Measurements from ENCODE around the gene PCDH1. TPM values are rescaled to one million over a fixed set of nuclear protein-coding genes. Genes with fewer than 3 reads are reported as not detected.

PCDH1 gene
- total RNA-seq, 4 donors from 2014 or later, result 92.5 to 217 (median 164) TPM

GRCh38 chr5:141810702-141811101 lies 67.5 kb downstream of the PCDH1 start:
- H3K27ac ChIP-seq, result no peak overlapping the region
- no peak for DNase-seq
- in situ Hi-C loops (cut with MboI; ENCODE audit: low pct_ligation_motif_present in 1 of 4, low pct_unique_long_range_greater_than_20kb in 1 of 4, low sequenced_read_pairs in 3 of 4), result no loop called here
- no peaks in the 10 kb centered on the region for H3K9me3 ChIP-seq
- TF ChIP-seq CTCF (IDR thresholded peaks at IDR 0.05), result no peak
- no peak for TF ChIP-seq POLR2AphosphoS5 (IDR thresholded peaks at IDR 0.05)
- WGBS, 2 donors (ENCODE audit: low coverage in 1 of 2), result 60 to 83% methylated on average over 1 to 3 of the region's 3 CpGs
- H3K36me3 ChIP-seq, result no peaks in the 10 kb centered on the region
- intact Hi-C loops (cut with DNase I; ENCODE audit: low total_unique reads), result loop anchor here (5.0 kb wide), 1 partner anchor 67 kb away; the partner anchor contains the start of gene PCDH1
- H3K4me1 ChIP-seq, result peaks cover 0 to 5% (median 0%) of the 10 kb centered on the region in 4 donors
- no peak overlapping the region for H3K4me3 ChIP-seq
- H3K27me3 ChIP-seq, result peaks cover 24% of the 10 kb centered on the region

- intact Hi-C loops (cut with DNase I; ENCODE audit: low total_unique reads), result loop anchor here (5.0 kb wide), 1 partner anchor 68 kb away; the partner anchor contains the start of gene PCDH1
- H3K36me3 ChIP-seq, result no peaks in the 10 kb centered on the region
- H3K4me1 ChIP-seq, result peaks cover 0 to 5% (median 0%) of the 10 kb centered on the region in 4 donors
- 63 to 76% methylated on average over 11 to 15 of the region's 15 CpGs for WGBS, 2 donors (ENCODE audit: low coverage in 1 of 2)
- no peaks in the 10 kb centered on the region for H3K9me3 ChIP-seq
- TF ChIP-seq POLR2A (IDR thresholded peaks at IDR 0.05) (no peak), CTCF (IDR thresholded peaks at IDR 0.05) (no peak), EP300 (IDR thresholded peaks at IDR 0.05; ENCODE audit: low read depth) (no peak), POLR2AphosphoS5 (IDR thresholded peaks at IDR 0.05) (no peak)
- H3K4me3 ChIP-seq, result no peak overlapping the region
- in situ Hi-C loops (cut with MboI; ENCODE audit: low pct_ligation_motif_present in 1 of 4, low pct_unique_long_range_greater_than_20kb in 1 of 4, low sequenced_read_pairs in 3 of 4), result no loop called here
- peaks cover 28% of the 10 kb centered on the region for H3K27me3 ChIP-seq
- DNase-seq, result no peak
- H3K27ac ChIP-seq, result no peak overlapping the region
Measured at GRCh38 chr5:141809380-141810096, 68.7 kb downstream of the PCDH1 start.

GRCh38 chr5:141808857-141809256 lies 69.4 kb downstream of the PCDH1 start:
- Histone ChIP-seq H3K4me1 (peaks cover 0 to 5% (median 0%) of the 10 kb centered on the region in 4 donors), H3K27me3 (peaks cover 28% of the 10 kb centered on the region), H3K36me3 (no peaks in the 10 kb centered on the region), H3K9me3 (no peaks in the 10 kb centered on the region), H3K27ac (no peak overlapping the region), H3K4me3 (no peak overlapping the region)
- TF ChIP-seq CTCF (IDR thresholded peaks at IDR 0.05), result no peak
- TF ChIP-seq EP300 (IDR thresholded peaks at IDR 0.05; ENCODE audit: low read depth), result no peak
- no peak for TF ChIP-seq POLR2AphosphoS5 (IDR thresholded peaks at IDR 0.05)
- TF ChIP-seq POLR2A (IDR thresholded peaks at IDR 0.05), result no peak
- intact Hi-C loops (cut with DNase I; ENCODE audit: low total_unique reads), result no loop called here
- in situ Hi-C loops (cut with MboI; ENCODE audit: low pct_ligation_motif_present in 1 of 4, low pct_unique_long_range_greater_than_20kb in 1 of 4, low sequenced_read_pairs in 3 of 4), result no loop called here
- DNase-seq, result no peak
- WGBS, 2 donors (ENCODE audit: low coverage in 1 of 2), result 67 to 91% methylated on average over 1 to 2 of the region's 2 CpGs

- TF ChIP-seq POLR2A (IDR thresholded peaks at IDR 0.05) (no peak), CTCF (IDR thresholded peaks at IDR 0.05) (no peak), POLR2AphosphoS5 (IDR thresholded peaks at IDR 0.05) (no peak), EP300 (IDR thresholded peaks at IDR 0.05; ENCODE audit: low read depth) (no peak)
- H3K9me3 ChIP-seq, result no peaks in the 10 kb centered on the region
- intact Hi-C loops (cut with DNase I; ENCODE audit: low total_unique reads) (no loop called here), in situ Hi-C loops (cut with MboI; ENCODE audit: low pct_ligation_motif_present in 1 of 4, low pct_unique_long_range_greater_than_20kb in 1 of 4, low sequenced_read_pairs in 3 of 4) (no loop called here)
- WGBS, 2 donors (ENCODE audit: low coverage in 1 of 2), result 70 to 87% methylated on average over 3 to 6 of the region's 6 CpGs
- DNase-seq, result no peak
- peaks cover 31% of the 10 kb centered on the region for H3K27me3 ChIP-seq
- no peaks in the 10 kb centered on the region for H3K36me3 ChIP-seq
- peaks cover 0 to 5% (median 0%) of the 10 kb centered on the region in 4 donors for H3K4me1 ChIP-seq
- H3K27ac ChIP-seq, result no peak overlapping the region
- H3K4me3 ChIP-seq, result no peak overlapping the region
Measured at GRCh38 chr5:141807732-141808131, 70.5 kb downstream of the PCDH1 start.

All from transverse colon (tissue), 4 donors.